Tibial nerve (tissue), 3 donors: ENCODE results near the gene ARHGEF11.

ENCODE experiments used
- CTCF ChIP-seq, 5 experiments: fragments of 200-600 bp in 3 of 5; fragments of 450-650 bp in 2 of 5; sonication (generic) in 3 of 5; IDR thresholded peaks; one replicate each; pipeline ENCODE4 v1.5.1; 2016 to 2019; ENCODE audit warnings: antibody characterized with exemption in 5 of 5, mild to moderate bottlenecking in 3 of 5, moderate library complexity in 2 of 5
- POLR2A ChIP-seq, 2 donors: fragments of 450-650 bp; IDR thresholded peaks; one replicate each; pipeline ENCODE4 v1.6.1; 2017; ENCODE audit warnings: antibody characterized with exemption in 2 of 2, mild to moderate bottlenecking in 2 of 2, moderate library complexity in 2 of 2

GRCh38 chr1:156910309-156910782, 135.2 kb downstream of the ARHGEF11 start:
- TF ChIP-seq POLR2A (IDR thresholded peaks at IDR 0.05) (no peak), CTCF (IDR thresholded peaks at IDR 0.05) (peak; percentile 67 to 87 (median 76))
